H9 (cell line): Measurements from ENCODE around the gene COL28A1. TPM values are rescaled to one million over a fixed set of nuclear protein-coding genes. Genes with fewer than 3 reads are reported as not detected.

ENCODE experiments used
- DNase-seq: peaks from one replicate; pipeline ENCODE4 v3.0.0-alpha.2; 2017
- H2AFZ ChIP-seq: one replicate; pipeline ENCODE4 v1.6.1; 2013; ENCODE audit warnings: mild to moderate bottlenecking, low read length, control low read depth, moderate library complexity
- H2AK5ac ChIP-seq: 2 replicates; pipeline ENCODE4 v1.6.1; 2013; ENCODE audit warnings: low read length, control low read depth, mixed read lengths; ENCODE audit not compliant: insufficient read length
- H2BK120ac ChIP-seq: one replicate; pipeline ENCODE4 v1.6.1; 2013; ENCODE audit warnings: low read depth, mild to moderate bottlenecking, low read length, control low read depth, inconsistent platforms; ENCODE audit not compliant: poor library complexity, severe bottlenecking
- H2BK12ac ChIP-seq: 2 replicates; pipeline ENCODE4 v1.6.1; 2013; ENCODE audit warnings: low read length, control low read depth, mixed read lengths, low read depth; ENCODE audit not compliant: insufficient read length
- H2BK15ac ChIP-seq: 2 replicates; pipeline ENCODE4 v1.6.1; 2013; ENCODE audit warnings: low read depth, low read length, control low read depth
- H2BK20ac ChIP-seq: one replicate; pipeline ENCODE4 v1.6.1; 2013; ENCODE audit warnings: low read depth, mild to moderate bottlenecking, low read length, control low read depth, inconsistent platforms; ENCODE audit not compliant: poor library complexity, severe bottlenecking
- H2BK5ac ChIP-seq: 2 replicates; pipeline ENCODE4 v1.6.1; 2013; ENCODE audit warnings: low read length, control low read depth, mixed read lengths; ENCODE audit not compliant: insufficient read length
- H3K14ac ChIP-seq: 2 replicates; pipeline ENCODE4 v1.6.1; 2013; ENCODE audit warnings: low read length, control low read depth; ENCODE audit not compliant: insufficient read depth
- H3K18ac ChIP-seq: 2 replicates; pipeline ENCODE4 v1.6.1; 2013; ENCODE audit warnings: low read depth, mild to moderate bottlenecking, mixed read lengths, low read length, control low read depth; ENCODE audit not compliant: insufficient read length
- H3K23ac ChIP-seq: 2 replicates; pipeline ENCODE4 v1.6.1; 2013; ENCODE audit warnings: low read length, control low read depth, mixed read lengths, low read depth; ENCODE audit not compliant: insufficient read length
- H3K23me2 ChIP-seq: 2 replicates; pipeline ENCODE4 v1.6.1; 2013; ENCODE audit warnings: low read depth, mild to moderate bottlenecking, mixed read lengths, low read length, control low read depth; ENCODE audit not compliant: insufficient read length, poor library complexity, severe bottlenecking
- H3K27ac ChIP-seq: 2 replicates; pipeline ENCODE4 v1.5.1; 2013; ENCODE audit warnings: low read length, control low read depth, mixed read lengths, low read depth; ENCODE audit not compliant: insufficient read length
- H3K27me3 ChIP-seq: 2 replicates; pipeline ENCODE4 v1.6.1; 2013; ENCODE audit warnings: low read length, control low read depth, inconsistent platforms; ENCODE audit not compliant: insufficient read depth
- H3K4ac ChIP-seq: 2 replicates; pipeline ENCODE4 v1.6.1; 2013; ENCODE audit warnings: low read depth, mild to moderate bottlenecking, control low read depth, inconsistent platforms, low read length, moderate library complexity
- H3K4me1 ChIP-seq: 2 replicates; pipeline ENCODE4 v1.6.1; 2013; ENCODE audit warnings: low read length, control low read depth, inconsistent platforms; ENCODE audit not compliant: insufficient read depth
- H3K4me2 ChIP-seq: 2 replicates; pipeline ENCODE4 v1.6.1; 2013; ENCODE audit warnings: low read length, control low read depth, mixed read lengths; ENCODE audit not compliant: insufficient read length, insufficient read depth
- H3K56ac ChIP-seq: 2 replicates; pipeline ENCODE4 v1.6.1; 2013; ENCODE audit warnings: low read depth, mild to moderate bottlenecking, mixed read lengths, low read length, control low read depth; ENCODE audit not compliant: insufficient read length
- H3K79me1 ChIP-seq: 2 replicates; pipeline ENCODE4 v1.6.1; 2013; ENCODE audit warnings: low read depth, mild to moderate bottlenecking, moderate library complexity, low read length, control low read depth, inconsistent platforms; ENCODE audit not compliant: insufficient read depth, poor library complexity, severe bottlenecking
- H3K79me2 ChIP-seq: 2 replicates; pipeline ENCODE4 v1.6.1; 2013; ENCODE audit warnings: low read length, control low read depth, inconsistent platforms; ENCODE audit not compliant: insufficient read depth
- H3K9ac ChIP-seq: 2 replicates; pipeline ENCODE4 v1.6.1; 2013; ENCODE audit warnings: low read length, control low read depth, mixed read lengths; ENCODE audit not compliant: insufficient read length; ENCODE audit errors: extremely low read depth
- H3K9me3 ChIP-seq: one replicate; pipeline ENCODE4 v1.6.1; 2013; ENCODE audit warnings: low read depth, low read length, inconsistent platforms; ENCODE audit not compliant: control insufficient read depth
- H3T11ph ChIP-seq: one replicate; pipeline ENCODE4 v1.6.1; 2013; ENCODE audit warnings: mild to moderate bottlenecking, low read length, control low read depth, inconsistent platforms
- H4K20me1 ChIP-seq: one replicate; pipeline ENCODE4 v1.6.1; 2013; ENCODE audit not compliant: control insufficient read depth, insufficient read length, insufficient read depth
- H4K5ac ChIP-seq: 2 replicates; pipeline ENCODE4 v1.6.1; 2013; ENCODE audit warnings: low read depth, mild to moderate bottlenecking, mixed read lengths, low read length, control low read depth; ENCODE audit not compliant: insufficient read length
- H4K8ac ChIP-seq: replicated peaks from 2 replicates; pipeline ENCODE4 v1.6.1; 2013; ENCODE audit warnings: low read length, control low read depth, mixed read lengths, low read depth; ENCODE audit not compliant: insufficient read length
- H4K91ac ChIP-seq: 2 replicates; pipeline ENCODE4 v1.6.1; 2013; ENCODE audit warnings: low read depth, mild to moderate bottlenecking, moderate library complexity, mixed read lengths, low read length, control low read depth; ENCODE audit not compliant: insufficient read length
- H3K27ac Mint-ChIP-seq, 3 experiments: 2 replicates in 2 of 3; 3 replicates in 1 of 3; pipeline ENCODE4 v1.8.0; 2020 to 2021; ENCODE audit warnings: mixed read lengths in 3 of 3, mild to moderate bottlenecking in 1 of 3, moderate library complexity in 1 of 3
- H3K27me3 Mint-ChIP-seq: 2 replicates; pipeline ENCODE4 v1.8.0; 2021; ENCODE audit warnings: low read depth, mild to moderate bottlenecking, moderate library complexity, mixed read lengths
- H3K36me3 Mint-ChIP-seq, 3 experiments: 2 replicates in 2 of 3; 3 replicates in 1 of 3; pipeline ENCODE4 v1.8.0; 2020 to 2021; ENCODE audit warnings: low read depth in 3 of 3, mixed read lengths in 3 of 3; ENCODE audit not compliant: insufficient read depth in 1 of 3
- H3K4me1 Mint-ChIP-seq, 2 experiments: 2 replicates each; pipeline ENCODE4 v1.8.0; 2020; ENCODE audit warnings: mixed read lengths in 2 of 2
- H3K4me3 Mint-ChIP-seq, 2 experiments: 2 replicates in 1 of 2; 3 replicates in 1 of 2; pipeline ENCODE4 v1.8.0; 2020 to 2021; ENCODE audit warnings: mild to moderate bottlenecking in 2 of 2, mixed read lengths in 2 of 2, moderate library complexity in 1 of 2
- H3K9me3 Mint-ChIP-seq, 2 experiments: 2 replicates in 1 of 2; 3 replicates in 1 of 2; pipeline ENCODE4 v1.8.0; 2020; ENCODE audit warnings: mild to moderate bottlenecking in 2 of 2, mixed read lengths in 2 of 2, moderate library complexity in 1 of 2
- CTCF ChIP-seq: fragments of 200-600 bp; sonication (generic); conservative IDR thresholded peaks from 3 replicates; pipeline ENCODE4 v1.8.0; 2021; ENCODE audit warnings: antibody characterized with exemption, mild to moderate bottlenecking
- WGBS: extraction: QIAGEN DNeasy Blood & Tissue Kit; methylation state at CpG from one replicate; pipeline ENCODE4 v1.1.7; 2013; ENCODE audit warnings: missing lambda C conversion rate, low lambda C conversion rate, mixed read lengths; ENCODE audit not compliant: insufficient read length; ENCODE audit errors: extremely low coverage; 5-methylcytosine and 5-hydroxymethylcytosine counted together
- total RNA-seq: library from RNA; stranded (reverse); gene quantifications from 2 replicates; pipeline ENCODE4 v1.2.1, GENCODE V29; 2021

The COL28A1 gene
- total RNA-seq, 1 experiment from 2014 or later: 0.66 TPM

GRCh38 chr7:7427363-7427762 lies 108.3 kb downstream of the COL28A1 start:
- Histone ChIP-seq H3K4ac (no peak overlapping the region), H3K56ac (no peak overlapping the region), H3K27me3 (no peaks in the 10 kb centered on the region), H3K27ac (no peak overlapping the region), H4K91ac (no peak overlapping the region), H3K23ac (no peak overlapping the region), H4K8ac (no peak overlapping the region), H3K9me3 (no peaks in the 10 kb centered on the region), H3K4me1 (no peaks in the 10 kb centered on the region), H3K79me1 (no peaks in the 10 kb centered on the region), H4K20me1 (no peaks in the 10 kb centered on the region), H3K9ac (no peak overlapping the region), H2AK5ac (no peak overlapping the region), H3T11ph (no peak overlapping the region), H2BK12ac (no peak overlapping the region), H2BK5ac (no peak overlapping the region), H3K23me2 (no peaks in the 10 kb centered on the region), H4K5ac (no peak overlapping the region), H2BK20ac (no peak overlapping the region), H3K14ac (no peak overlapping the region), H2BK15ac (no peak overlapping the region), H3K18ac (no peak overlapping the region), H2BK120ac (no peak overlapping the region), H3K79me2 (no peaks in the 10 kb centered on the region), H3K4me2 (no peak overlapping the region), H2AFZ (no peak overlapping the region)
- no peak for DNase-seq
- no peak for TF ChIP-seq CTCF
- no CpG with 5 or more reads among the region's 1 CpG for WGBS
- no peak overlapping the region for H3K4me3 Mint-ChIP-seq
- peaks cover 0 to 6% of the 10 kb centered on the region in 2 experiments; a peak in 2 of 4 replicates for H3K4me1 Mint-ChIP-seq
- H3K27me3 Mint-ChIP-seq: no peaks in the 10 kb centered on the region
- H3K36me3 Mint-ChIP-seq: no peaks in the 10 kb centered on the region; a peak in 1 of 7 replicates
- no peak overlapping the region for H3K27ac Mint-ChIP-seq
- no peaks in the 10 kb centered on the region for H3K9me3 Mint-ChIP-seq
